ENCODE data around the gene PUS3.

DNA sequence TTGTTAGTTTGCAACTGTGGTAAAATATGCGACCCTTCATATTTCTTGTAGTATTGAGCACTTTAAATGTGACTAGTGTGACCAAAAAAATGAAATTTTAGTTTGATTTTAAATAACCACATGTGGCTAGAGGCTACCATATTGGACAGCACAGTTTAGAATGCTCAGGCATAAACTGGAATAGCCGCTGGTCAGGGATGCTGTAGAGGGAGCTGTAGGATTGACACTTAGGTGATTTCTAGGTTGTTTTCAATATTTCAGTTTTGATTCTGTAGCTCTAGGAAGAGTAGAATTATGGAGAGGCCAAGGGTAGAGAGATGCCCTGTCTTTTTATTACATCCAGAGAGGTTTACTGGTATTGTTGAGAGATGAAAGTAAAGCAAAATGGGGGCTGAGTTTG, 32.0 kb upstream of the PUS3 start:
- TF ChIP-seq GATA2 (IDR thresholded peaks at IDR 0.05; ENCODE audit: low read depth, low read length) (no peak), GATA3 (IDR thresholded peaks at IDR 0.05; ENCODE audit: low read depth, low read length) (no peak)
